HG03139 (cell line): ENCODE results near the gene SND1.

Experiments used
- ATAC-seq: cut with Tn5 transposase; IDR thresholded peaks from one replicate; pipeline ENCODE4 v1.9.1; 2021; ENCODE audit not compliant: unreplicated experiment

Gene SND1

GRCh38 chr7:128005759-128006159 lies 353.8 kb downstream of the SND1 start:
- ATAC-seq, result no peak

GRCh38 chr7:128006550-128007302 lies 354.7 kb downstream of the SND1 start:
- no peak for ATAC-seq

- no peak for ATAC-seq
Measured at GRCh38 chr7:128007303-128007680, 355.3 kb downstream of the SND1 start.

DNA sequence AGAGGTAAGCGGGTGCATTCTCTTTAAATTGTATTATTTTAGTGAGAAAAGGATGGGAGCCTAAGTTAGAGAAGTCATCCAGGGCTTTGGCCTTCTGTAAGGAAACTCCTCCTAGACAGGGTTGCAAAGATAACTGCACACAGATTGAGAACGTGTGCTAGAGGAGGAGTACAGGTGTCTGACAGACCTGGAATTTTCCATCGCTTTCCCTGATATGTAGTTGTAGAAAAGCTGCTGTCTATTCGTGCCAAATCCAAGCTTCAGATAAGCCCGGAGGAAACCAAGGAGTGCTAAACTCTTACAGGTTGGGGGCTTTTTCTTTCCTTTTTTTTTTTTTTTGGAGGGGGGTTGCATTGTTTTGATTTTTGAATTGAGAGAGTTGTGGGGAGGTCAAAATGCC lies 356.1 kb downstream of the SND1 start:
- ATAC-seq, result no peak

- ATAC-seq, result no peak
Measured at GRCh38 chr7:128008744-128009143, 356.8 kb downstream of the SND1 start.

DNA sequence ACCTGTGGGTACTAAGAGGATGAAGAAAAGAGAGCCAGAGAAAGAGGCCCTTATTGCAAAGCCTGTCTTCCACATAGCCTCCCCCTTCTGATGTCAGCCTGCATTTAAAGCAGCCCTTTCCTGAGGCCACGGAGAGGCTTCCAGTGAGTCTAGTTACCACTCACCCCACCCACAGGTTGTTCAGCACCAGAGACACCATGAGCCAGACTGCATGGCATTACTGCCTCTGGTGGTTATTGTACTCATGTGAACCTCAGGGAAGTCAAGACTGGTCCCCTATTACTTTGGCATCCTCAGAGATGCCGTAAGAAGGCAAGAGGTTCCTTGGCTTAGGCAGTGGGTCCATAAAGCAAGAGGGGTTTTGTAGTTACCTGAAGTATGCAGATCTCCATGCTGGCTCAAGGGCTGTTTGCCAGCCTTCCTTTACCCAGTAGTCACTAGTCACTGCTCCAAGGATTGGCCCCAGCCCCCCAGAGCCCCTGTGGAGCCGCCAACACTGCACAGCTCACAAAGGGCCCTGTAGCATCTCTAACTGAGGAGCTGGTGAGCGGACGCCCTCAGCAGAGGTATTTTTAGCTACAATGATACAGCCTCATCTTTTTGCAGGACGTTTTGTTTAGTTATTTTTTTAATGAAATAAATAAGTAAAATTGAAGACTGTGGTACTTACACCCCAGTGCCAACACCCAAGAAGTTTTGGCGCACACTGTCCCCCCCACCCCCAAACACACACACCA lies 358.6 kb downstream of the SND1 start:
- no peak for ATAC-seq

DNA sequence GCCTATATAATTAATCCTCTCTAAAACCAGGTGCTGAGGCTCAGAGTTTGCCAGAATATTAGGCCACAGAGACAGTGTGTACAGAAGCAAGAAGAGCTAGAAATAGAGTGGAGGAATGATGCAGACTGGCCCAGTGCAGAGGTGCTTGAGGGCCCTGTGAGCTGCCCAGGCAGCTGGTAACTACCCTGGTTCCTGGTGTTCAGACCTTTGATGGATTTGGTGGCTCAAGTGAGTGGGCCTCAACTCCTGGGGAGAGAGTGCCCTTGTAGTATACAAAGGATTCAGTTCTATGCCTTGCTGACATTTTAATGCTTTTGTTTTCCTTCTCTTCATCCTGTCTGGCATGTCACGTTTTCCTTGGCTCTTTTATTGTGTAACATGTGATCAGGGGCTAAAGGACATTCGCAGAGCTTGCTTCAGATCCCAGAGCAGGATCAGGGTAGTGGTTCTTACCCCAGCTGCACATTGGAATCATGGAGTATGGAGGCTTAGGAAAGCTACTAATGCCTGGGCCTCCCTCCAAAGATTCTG lies 359.2 kb downstream of the SND1 start:
- no peak for ATAC-seq

- no peak for ATAC-seq
Measured at GRCh38 chr7:128014811-128015210, 362.8 kb downstream of the SND1 start.

GRCh38 chr7:128017460-128017859 lies 365.5 kb downstream of the SND1 start:
- no peak for ATAC-seq

DNA sequence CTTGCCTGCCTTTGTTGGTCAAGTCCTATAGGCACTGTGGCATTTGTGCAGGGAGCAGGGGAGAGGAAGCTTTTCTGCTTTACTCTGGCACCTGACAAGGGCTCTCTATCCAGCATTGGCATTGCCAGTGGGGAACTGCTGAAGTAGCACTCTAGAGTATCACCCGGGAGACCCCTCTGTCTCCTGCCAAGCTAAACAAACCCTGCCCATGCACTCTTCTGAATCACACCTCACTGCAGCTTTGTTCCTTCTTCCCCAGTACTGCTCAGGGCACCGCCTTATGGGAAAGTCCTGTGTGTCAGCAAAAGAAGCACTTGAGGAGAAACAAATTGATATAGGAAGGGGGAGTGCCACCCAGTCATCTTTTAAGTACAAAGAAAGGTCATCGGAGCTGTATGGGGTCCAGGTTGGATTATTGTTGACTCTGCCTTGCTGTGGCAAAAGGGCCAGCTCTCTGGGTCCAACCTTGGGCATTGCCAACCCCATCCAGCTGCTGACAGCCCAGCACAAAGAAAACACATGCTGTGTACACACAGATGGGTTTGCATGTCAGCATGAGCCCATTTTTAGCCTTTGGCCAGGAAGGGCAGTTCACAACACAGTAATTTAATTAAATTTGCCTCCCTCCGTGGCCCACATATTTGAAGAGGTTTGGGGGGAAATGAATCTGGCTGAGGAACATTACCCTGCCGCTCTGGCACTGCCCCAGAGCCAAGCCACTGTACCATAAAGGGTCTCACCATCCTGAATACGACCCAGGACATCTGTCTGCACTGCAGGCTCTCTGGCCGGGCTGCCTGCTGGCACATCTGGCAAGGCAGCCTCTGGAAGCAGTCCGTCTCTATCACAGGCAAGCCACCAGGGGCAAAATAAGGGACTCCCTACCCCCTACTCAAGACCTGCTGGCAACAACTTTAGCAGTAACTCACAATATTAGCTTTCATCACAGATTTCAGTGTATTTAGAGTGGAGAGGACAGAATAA lies 366.2 kb downstream of the SND1 start:
- ATAC-seq, result no peak

DNA sequence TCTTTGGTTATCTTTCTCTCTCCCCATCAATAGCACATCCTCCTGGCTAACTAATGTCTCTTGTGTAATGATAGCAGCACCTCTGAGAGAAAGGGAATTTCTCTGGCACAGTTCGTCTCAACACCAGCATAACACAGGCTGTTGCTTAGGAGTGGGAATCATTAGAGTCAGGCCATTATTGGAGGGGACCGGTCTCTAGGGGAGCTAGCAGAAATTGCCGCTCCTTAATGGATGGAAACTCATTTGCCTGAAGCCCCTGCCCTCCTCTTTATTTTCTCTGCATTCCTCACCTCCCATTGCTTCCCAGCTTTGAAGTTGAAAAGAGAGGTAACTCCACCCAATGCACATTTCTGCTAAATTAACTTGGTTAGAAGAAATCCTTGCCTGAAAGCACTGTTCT lies 367.3 kb downstream of the SND1 start:
- ATAC-seq, result no peak

GRCh38 chr7:128020159-128020558 lies 368.2 kb downstream of the SND1 start:
- no peak for ATAC-seq

- no peak for ATAC-seq
Measured at GRCh38 chr7:128021366-128021765, 369.4 kb downstream of the SND1 start.

GRCh38 chr7:128022631-128023532 lies 370.9 kb downstream of the SND1 start:
- ATAC-seq, result no peak

- no peak for ATAC-seq
Measured at GRCh38 chr7:128024151-128024550, 372.2 kb downstream of the SND1 start.

DNA sequence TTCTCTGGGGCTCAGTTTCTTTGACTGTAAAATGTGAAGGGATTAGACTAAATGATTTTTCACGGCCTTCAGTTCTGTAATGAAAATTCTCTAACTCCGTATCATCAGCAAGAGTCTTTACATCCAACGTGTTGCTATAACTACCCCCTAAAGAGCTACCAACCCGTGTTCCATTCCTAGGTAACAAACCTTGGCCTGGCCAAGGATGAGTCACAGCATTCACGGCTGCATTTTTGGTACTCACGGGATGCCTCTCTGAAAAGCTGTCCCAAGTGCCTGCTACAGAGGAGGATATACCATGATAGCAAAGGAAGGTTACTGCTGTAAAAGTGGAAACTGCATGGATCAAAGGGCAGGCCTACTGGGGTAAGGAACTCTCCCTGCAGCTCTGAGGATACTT lies 373.4 kb downstream of the SND1 start:
- no peak for ATAC-seq

- ATAC-seq, result no peak
Measured at GRCh38 chr7:128025819-128026218, 373.8 kb downstream of the SND1 start.

GRCh38 chr7:128026551-128026950 lies 374.6 kb downstream of the SND1 start:
- no peak for ATAC-seq

- no peak for ATAC-seq
Measured at GRCh38 chr7:128027485-128027980, 375.5 kb downstream of the SND1 start.

DNA sequence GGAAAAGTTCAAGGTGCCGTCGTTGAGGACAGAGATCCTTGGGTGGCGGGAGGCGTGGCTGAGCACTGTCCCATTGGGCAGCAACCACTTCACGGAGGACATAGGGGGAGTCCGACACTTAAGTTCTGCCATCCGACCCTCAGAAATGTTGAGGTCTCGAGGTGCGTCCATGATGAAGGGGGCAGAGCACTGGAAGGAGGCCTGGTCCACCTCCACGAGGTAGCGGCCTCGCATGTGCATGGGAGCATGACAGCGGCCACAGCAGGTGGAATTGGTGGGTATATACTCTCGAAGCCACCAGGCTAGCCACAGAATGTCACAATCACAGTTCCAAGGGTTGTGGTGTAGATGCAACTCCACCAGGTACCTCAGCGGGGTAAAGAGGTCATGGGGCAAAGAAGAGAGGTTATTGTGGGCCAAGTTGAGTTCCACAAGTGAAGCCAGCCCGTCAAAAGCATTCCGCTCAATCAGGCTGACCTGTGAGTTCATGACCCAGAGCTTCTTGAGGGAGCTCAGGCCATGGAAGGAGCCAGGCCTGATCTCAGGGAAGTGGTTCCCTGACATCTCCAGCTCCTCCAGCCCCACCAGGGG lies 377.5 kb downstream of the SND1 start:
- ATAC-seq, result no peak
